Measurements from ENCODE around the gene LGR6. TPM values are rescaled to one million over a fixed set of nuclear protein-coding genes. Genes with fewer than 3 reads are reported as not detected.

The LGR6 gene
- total RNA-seq, 1 experiment from 2014 or later: 1.0 TPM

DNA sequence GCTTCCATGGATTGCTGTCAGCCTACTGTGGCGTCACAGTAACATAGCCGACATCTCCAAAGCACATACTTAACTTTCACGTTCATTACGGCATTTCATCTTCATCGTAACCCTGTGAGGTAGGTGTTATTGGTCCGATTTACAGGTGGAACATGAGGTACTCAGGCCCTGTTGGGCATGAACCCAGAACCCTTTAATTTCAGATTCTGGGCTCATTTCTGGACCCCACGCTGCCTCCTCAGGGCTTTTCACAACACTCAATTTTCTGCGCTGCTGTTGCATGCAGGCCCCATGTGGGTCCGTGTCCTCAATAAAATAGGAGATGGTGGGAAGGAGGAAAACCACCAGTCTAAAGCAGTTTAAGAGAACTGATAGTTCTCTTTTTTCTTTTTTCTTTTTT, 108.6 kb downstream of the LGR6 start:
- Histone ChIP-seq H3K4ac (ENCODE audit: low read depth, low read length) (no peak overlapping the region), H2BK120ac (ENCODE audit: low read depth, low read length, poor library complexity, severe bottlenecking) (no peak overlapping the region), H3K27me3 (ENCODE audit: insufficient read depth, low read length) (no peaks in the 10 kb centered on the region), H2AFZ (ENCODE audit: low read length) (no peak overlapping the region), H2BK5ac (ENCODE audit: insufficient read length, low read length) (no peak overlapping the region), H3K4me1 (ENCODE audit: insufficient read depth, low read length) (no peaks in the 10 kb centered on the region), H4K8ac (replicated peaks; ENCODE audit: insufficient read length, low read depth, low read length) (no peak overlapping the region), H3K23ac (ENCODE audit: insufficient read length, low read depth, low read length) (no peak overlapping the region), H4K91ac (ENCODE audit: insufficient read length, low read depth, low read length) (no peak overlapping the region), H4K20me1 (ENCODE audit: control insufficient read depth, insufficient read depth, insufficient read length) (no peaks in the 10 kb centered on the region), H3K56ac (ENCODE audit: insufficient read length, low read depth, low read length) (no peak overlapping the region), H2BK15ac (ENCODE audit: low read depth, low read length) (no peak overlapping the region), H2BK20ac (ENCODE audit: low read depth, low read length, poor library complexity, severe bottlenecking) (no peak overlapping the region), H2AK5ac (ENCODE audit: insufficient read length, low read length) (no peak overlapping the region), H3K18ac (ENCODE audit: insufficient read length, low read depth, low read length) (no peak overlapping the region), H3K4me2 (ENCODE audit: insufficient read depth, insufficient read length, low read length) (no peak overlapping the region), H3K9me3 (ENCODE audit: control insufficient read depth, low read depth, low read length) (no peaks in the 10 kb centered on the region), H3K79me1 (ENCODE audit: insufficient read depth, low read depth, low read length, poor library complexity, severe bottlenecking) (no peaks in the 10 kb centered on the region), H3K23me2 (ENCODE audit: insufficient read length, low read depth, low read length, poor library complexity, severe bottlenecking) (no peaks in the 10 kb centered on the region), H3T11ph (ENCODE audit: low read length) (no peak overlapping the region), H3K27ac (ENCODE audit: insufficient read length, low read depth, low read length) (no peak overlapping the region), H3K9ac (ENCODE audit: extremely low read depth, insufficient read length, low read length) (no peak overlapping the region), H4K5ac (ENCODE audit: insufficient read length, low read depth, low read length) (no peak overlapping the region), H3K14ac (ENCODE audit: insufficient read depth, low read length) (no peak overlapping the region), H2BK12ac (ENCODE audit: insufficient read length, low read depth, low read length) (no peak overlapping the region), H3K79me2 (ENCODE audit: insufficient read depth, low read length) (no peaks in the 10 kb centered on the region)
- Mint-ChIP-seq H3K27me3 (ENCODE audit: low read depth) (no peaks in the 10 kb centered on the region; the same call in 1 of the 2 replicates), H3K27ac (no peak overlapping the region), H3K4me1 (no peaks in the 10 kb centered on the region), H3K9me3 (no peaks in the 10 kb centered on the region), H3K4me3 (no peak overlapping the region), H3K36me3 (ENCODE audit: insufficient read depth in 1 of 3, low read depth in 3 of 3) (no peaks in the 10 kb centered on the region)
- TF ChIP-seq, protein P1, sequence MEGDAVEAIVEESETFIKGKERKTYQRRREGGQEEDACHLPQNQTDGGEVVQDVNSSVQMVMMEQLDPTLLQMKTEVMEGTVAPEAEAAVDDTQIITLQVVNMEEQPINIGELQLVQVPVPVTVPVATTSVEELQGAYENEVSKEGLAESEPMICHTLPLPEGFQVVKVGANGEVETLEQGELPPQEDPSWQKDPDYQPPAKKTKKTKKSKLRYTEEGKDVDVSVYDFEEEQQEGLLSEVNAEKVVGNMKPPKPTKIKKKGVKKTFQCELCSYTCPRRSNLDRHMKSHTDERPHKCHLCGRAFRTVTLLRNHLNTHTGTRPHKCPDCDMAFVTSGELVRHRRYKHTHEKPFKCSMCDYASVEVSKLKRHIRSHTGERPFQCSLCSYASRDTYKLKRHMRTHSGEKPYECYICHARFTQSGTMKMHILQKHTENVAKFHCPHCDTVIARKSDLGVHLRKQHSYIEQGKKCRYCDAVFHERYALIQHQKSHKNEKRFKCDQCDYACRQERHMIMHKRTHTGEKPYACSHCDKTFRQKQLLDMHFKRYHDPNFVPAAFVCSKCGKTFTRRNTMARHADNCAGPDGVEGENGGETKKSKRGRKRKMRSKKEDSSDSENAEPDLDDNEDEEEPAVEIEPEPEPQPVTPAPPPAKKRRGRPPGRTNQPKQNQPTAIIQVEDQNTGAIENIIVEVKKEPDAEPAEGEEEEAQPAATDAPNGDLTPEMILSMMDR (conservative IDR thresholded peaks at IDR 0.05): no peak
- no peak for DNase-seq
- no CpG with 5 or more reads among the region's 9 CpGs for WGBS (ENCODE audit: extremely low coverage, insufficient read length, low lambda C conversion rate)

Measured in H9 (cell line).